GM12878 (cell line): Measurements from ENCODE around the gene MAGI2. TPM values are rescaled to one million over a fixed set of nuclear protein-coding genes. Genes with fewer than 3 reads are reported as not detected.

Experiments
- ATAC-seq: fragments of 200-7000 bp; cut with Tn5 transposase; 3 replicates; pipeline ENCODE4 v1.9.1; 2020; ENCODE audit warnings: mild to moderate bottlenecking, moderate library complexity
- BruUV-seq: library from RNA; stranded (reverse); fragments of 400-500 nt; replicated peaks from 2 replicates; lab custom pipeline; 2021; lab: Mats Ljungman, UMichigan
- CTCF ChIA-PET: fragments of 300-600 bp; sonication (Branson Sonifier 250); formaldehyde crosslinking; extraction: SDS; loops from one replicate; lab custom pipeline; 2021; ENCODE audit warnings: inconsistent platforms; lab: Yijun Ruan, JAX
- POLR2A ChIA-PET: fragments of 350-600 bp; formaldehyde crosslinking; extraction: SDS; loops from one replicate; lab custom pipeline; 2021; ENCODE audit warnings: inconsistent platforms; lab: Charles Lee
- RAD21 ChIA-PET: fragments of 300-600 bp; sonication (Branson Sonifier 250); formaldehyde crosslinking; loops from one replicate; lab custom pipeline; 2023; ENCODE audit warnings: antibody characterized with exemption; ENCODE audit not compliant: unreplicated experiment; lab: Charles Lee
- SMC1A ChIA-PET: fragments of 300-600 bp; sonication (Branson Sonifier 250); formaldehyde crosslinking; loops from one replicate; lab custom pipeline; 2023; ENCODE audit not compliant: unreplicated experiment, uncharacterized antibody; lab: Charles Lee
- DNase-seq: peaks from one replicate; pipeline ENCODE4 v3.0.0-alpha.2; 2011; ENCODE audit warnings: low read depth, low spot score
- FAIRE-seq: peaks from 3 replicates; lab custom pipeline; 2011; peaks lifted over from hg19 to GRCh38; lab: Jason Lieb, UNC
- H2AFZ ChIP-seq: 2 replicates; pipeline ENCODE4 v1.6.0; 2011; ENCODE audit warnings: low read depth, low read length, control low read depth; ENCODE audit not compliant: control insufficient read depth
- H3K27ac ChIP-seq: 2 replicates; pipeline ENCODE4 v1.5.1; 2011; ENCODE audit warnings: control low read depth; ENCODE audit not compliant: control insufficient read depth, insufficient read depth
- H3K27me3 ChIP-seq, 2 experiments: replicated peaks in 1 of 2; 2 replicates each; pipeline versions ENCODE4 v1.6.0 to v1.6.1; 2011; ENCODE audit warnings: low read length in 1 of 2; ENCODE audit not compliant: control insufficient read depth in 2 of 2, insufficient read depth in 2 of 2
- H3K36me3 ChIP-seq, 2 experiments: 2 replicates each; pipeline ENCODE4 v1.5.1; 2011; ENCODE audit warnings: low read length in 1 of 2; ENCODE audit not compliant: control insufficient read depth in 2 of 2, insufficient read depth in 2 of 2
- H3K4me1 ChIP-seq: 2 replicates; pipeline ENCODE4 v1.6.1; 2011; ENCODE audit warnings: mild to moderate bottlenecking, low read length, moderate library complexity, mixed read lengths; ENCODE audit not compliant: control insufficient read depth, insufficient read depth
- H3K4me2 ChIP-seq: 2 replicates; pipeline ENCODE4 v1.6.0; 2011; ENCODE audit warnings: control low read depth; ENCODE audit not compliant: control insufficient read depth, insufficient read depth
- H3K4me3 ChIP-seq: fragments of 200-600 bp; sonication (generic); 2 replicates; pipeline ENCODE4 v1.5.1; 2016
- H3K79me2 ChIP-seq: 2 replicates; pipeline ENCODE4 v1.6.0; 2011; ENCODE audit warnings: low read length; ENCODE audit not compliant: control insufficient read depth, insufficient read depth
- H3K9ac ChIP-seq: 2 replicates; pipeline ENCODE4 v1.8.0; 2011; ENCODE audit warnings: low read length, control low read depth, mixed read lengths; ENCODE audit not compliant: control insufficient read depth, insufficient read depth
- H3K9me3 ChIP-seq: replicated peaks from 3 replicates; pipeline ENCODE4 v1.5.1; 2011; ENCODE audit warnings: mild to moderate bottlenecking, low read length; ENCODE audit not compliant: control insufficient read depth, insufficient read depth
- H4K20me1 ChIP-seq: 2 replicates; pipeline ENCODE4 v1.6.0; 2011; ENCODE audit not compliant: control insufficient read depth, insufficient read depth
- BRCA1 ChIP-seq: IDR thresholded peaks from 2 replicates; pipeline ENCODE4 v1.6.1; 2011; ENCODE audit warnings: low read depth, low read length, improper control_type of control experiment
- CBX5 ChIP-seq: sonication (generic); IDR thresholded peaks from 2 replicates; pipeline ENCODE4 v1.6.1; 2016; ENCODE audit warnings: low read depth, moderate library complexity, mild to moderate bottlenecking, inconsistent platforms
- PKNOX1 ChIP-seq: fragments of 450-650 bp; IDR thresholded peaks from 2 replicates; pipeline ENCODE4 v1.6.1; 2016; ENCODE audit warnings: mild to moderate bottlenecking
- TCF3 ChIP-seq: IDR thresholded peaks from 2 replicates; pipeline ENCODE4 v1.6.1; 2012; ENCODE audit warnings: low read depth, mild to moderate bottlenecking, low read length, borderline replicate concordance; ENCODE audit not compliant: insufficient read depth
- ZNF217 ChIP-seq: fragments of 450-650 bp; IDR thresholded peaks from 2 replicates; pipeline ENCODE4 v1.6.1; 2017; ENCODE audit warnings: antibody characterized with exemption, mild to moderate bottlenecking
- WGBS: methylation state at CpG from one replicate; pipeline ENCODE4 v1.1.6; 2016; ENCODE audit warnings: low lambda C conversion rate; ENCODE audit not compliant: insufficient replicate concordance, insufficient coverage; ENCODE audit errors: missing lambda C conversion rate; 5-methylcytosine and 5-hydroxymethylcytosine counted together
- in situ Hi-C: fragments of 300-500 bp; cut with MboI; formaldehyde crosslinking; loops from 9 replicates; pipeline ENCODE4 v1.14.3; 2018; ENCODE audit warnings: mixed read lengths
- intact Hi-C: fragments of 100-400 bp; cut with micrococcal nuclease; formaldehyde crosslinking; loops from one replicate; pipeline ENCODE4 v1.14.2; 2022; ENCODE audit not compliant: unreplicated experiment
- polyA plus RNA-seq, 11 experiments: library from polyadenylated mRNA; depleted of rRNA in 4 of 11; unstranded in 6 of 11; stranded (reverse) in 5 of 11; fragments of >200 nt; fragmentation: Nextera tagmentation in 4 of 11; fragmentation: Illumina TruSeq in 1 of 11; extraction: Ambion mirVana in 4 of 11; extraction: Trizol in 1 of 11; gene quantifications; 1 replicate in 1 of 11; 2 replicates in 10 of 11; pipeline versions ENCODE4 v1.2.1 to v1.2.3, GENCODE V29; 2011 to 2016; ENCODE audit warnings: inconsistent platforms in 2 of 11, missing spikeins in 2 of 11, low read depth in 1 of 11
- total RNA-seq, 4 experiments: library from RNA; depleted of rRNA in 3 of 4; stranded (reverse); fragments of >200 nt in 3 of 4; fragmentation: Illumina TruSeq in 1 of 4; extraction: Trizol in 1 of 4; gene quantifications; 2 replicates each; pipeline versions ENCODE4 v1.2.1 to v1.2.3, GENCODE V29; 2013 to 2021
- TF ChIP-seq, protein P1 (sequence below): fragments of 450-650 bp; IDR thresholded peaks from 2 replicates; pipeline ENCODE4 v1.6.1; 2017; ENCODE audit warnings: mild to moderate bottlenecking, moderate library complexity
- TF ChIP-seq, protein P2 (sequence below): IDR thresholded peaks from 2 replicates; pipeline ENCODE4 v1.6.1; 2012; ENCODE audit warnings: improper control_type of control experiment, low read depth, low read length; ENCODE audit not compliant: insufficient replicate concordance

The MAGI2 gene
- total and polyA plus RNA-seq, 10 of the 15 experiments (the other 5 are each of a cell fraction or from before 2014, with no cell fraction given), result 0.01 to 0.31 (median 0.05) TPM; not detected in 2

- Histone ChIP-seq H2AFZ (no peak overlapping the region), H3K4me1 (no peaks in the 10 kb centered on the region), H3K4me2 (no peak overlapping the region), H4K20me1 (no peaks in the 10 kb centered on the region), H3K9me3 (no peaks in the 10 kb centered on the region), H3K9ac (no peak overlapping the region), H3K27me3 (no peaks in the 10 kb centered on the region), H3K36me3 (no peaks in the 10 kb centered on the region), H3K4me3 (no peak overlapping the region), H3K79me2 (no peaks in the 10 kb centered on the region), H3K27ac (no peak overlapping the region)
- no peak for FAIRE-seq
- in situ Hi-C loops (no loop called here), intact Hi-C loops (no loop called here)
- TF ChIP-seq, protein P1, sequence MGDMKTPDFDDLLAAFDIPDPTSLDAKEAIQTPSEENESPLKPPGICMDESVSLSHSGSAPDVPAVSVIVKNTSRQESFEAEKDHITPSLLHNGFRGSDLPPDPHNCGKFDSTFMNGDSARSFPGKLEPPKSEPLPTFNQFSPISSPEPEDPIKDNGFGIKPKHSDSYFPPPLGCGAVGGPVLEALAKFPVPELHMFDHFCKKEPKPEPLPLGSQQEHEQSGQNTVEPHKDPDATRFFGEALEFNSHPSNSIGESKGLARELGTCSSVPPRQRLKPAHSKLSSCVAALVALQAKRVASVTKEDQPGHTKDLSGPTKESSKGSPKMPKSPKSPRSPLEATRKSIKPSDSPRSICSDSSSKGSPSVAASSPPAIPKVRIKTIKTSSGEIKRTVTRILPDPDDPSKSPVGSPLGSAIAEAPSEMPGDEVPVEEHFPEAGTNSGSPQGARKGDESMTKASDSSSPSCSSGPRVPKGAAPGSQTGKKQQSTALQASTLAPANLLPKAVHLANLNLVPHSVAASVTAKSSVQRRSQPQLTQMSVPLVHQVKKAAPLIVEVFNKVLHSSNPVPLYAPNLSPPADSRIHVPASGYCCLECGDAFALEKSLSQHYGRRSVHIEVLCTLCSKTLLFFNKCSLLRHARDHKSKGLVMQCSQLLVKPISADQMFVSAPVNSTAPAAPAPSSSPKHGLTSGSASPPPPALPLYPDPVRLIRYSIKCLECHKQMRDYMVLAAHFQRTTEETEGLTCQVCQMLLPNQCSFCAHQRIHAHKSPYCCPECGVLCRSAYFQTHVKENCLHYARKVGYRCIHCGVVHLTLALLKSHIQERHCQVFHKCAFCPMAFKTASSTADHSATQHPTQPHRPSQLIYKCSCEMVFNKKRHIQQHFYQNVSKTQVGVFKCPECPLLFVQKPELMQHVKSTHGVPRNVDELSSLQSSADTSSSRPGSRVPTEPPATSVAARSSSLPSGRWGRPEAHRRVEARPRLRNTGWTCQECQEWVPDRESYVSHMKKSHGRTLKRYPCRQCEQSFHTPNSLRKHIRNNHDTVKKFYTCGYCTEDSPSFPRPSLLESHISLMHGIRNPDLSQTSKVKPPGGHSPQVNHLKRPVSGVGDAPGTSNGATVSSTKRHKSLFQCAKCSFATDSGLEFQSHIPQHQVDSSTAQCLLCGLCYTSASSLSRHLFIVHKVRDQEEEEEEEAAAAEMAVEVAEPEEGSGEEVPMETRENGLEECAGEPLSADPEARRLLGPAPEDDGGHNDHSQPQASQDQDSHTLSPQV, result no peak
- TF ChIP-seq TCF3 (no peak), BRCA1 (no peak), CBX5 (no peak), ZNF217 (no peak), PKNOX1 (no peak)
- TF ChIP-seq, protein P2, sequence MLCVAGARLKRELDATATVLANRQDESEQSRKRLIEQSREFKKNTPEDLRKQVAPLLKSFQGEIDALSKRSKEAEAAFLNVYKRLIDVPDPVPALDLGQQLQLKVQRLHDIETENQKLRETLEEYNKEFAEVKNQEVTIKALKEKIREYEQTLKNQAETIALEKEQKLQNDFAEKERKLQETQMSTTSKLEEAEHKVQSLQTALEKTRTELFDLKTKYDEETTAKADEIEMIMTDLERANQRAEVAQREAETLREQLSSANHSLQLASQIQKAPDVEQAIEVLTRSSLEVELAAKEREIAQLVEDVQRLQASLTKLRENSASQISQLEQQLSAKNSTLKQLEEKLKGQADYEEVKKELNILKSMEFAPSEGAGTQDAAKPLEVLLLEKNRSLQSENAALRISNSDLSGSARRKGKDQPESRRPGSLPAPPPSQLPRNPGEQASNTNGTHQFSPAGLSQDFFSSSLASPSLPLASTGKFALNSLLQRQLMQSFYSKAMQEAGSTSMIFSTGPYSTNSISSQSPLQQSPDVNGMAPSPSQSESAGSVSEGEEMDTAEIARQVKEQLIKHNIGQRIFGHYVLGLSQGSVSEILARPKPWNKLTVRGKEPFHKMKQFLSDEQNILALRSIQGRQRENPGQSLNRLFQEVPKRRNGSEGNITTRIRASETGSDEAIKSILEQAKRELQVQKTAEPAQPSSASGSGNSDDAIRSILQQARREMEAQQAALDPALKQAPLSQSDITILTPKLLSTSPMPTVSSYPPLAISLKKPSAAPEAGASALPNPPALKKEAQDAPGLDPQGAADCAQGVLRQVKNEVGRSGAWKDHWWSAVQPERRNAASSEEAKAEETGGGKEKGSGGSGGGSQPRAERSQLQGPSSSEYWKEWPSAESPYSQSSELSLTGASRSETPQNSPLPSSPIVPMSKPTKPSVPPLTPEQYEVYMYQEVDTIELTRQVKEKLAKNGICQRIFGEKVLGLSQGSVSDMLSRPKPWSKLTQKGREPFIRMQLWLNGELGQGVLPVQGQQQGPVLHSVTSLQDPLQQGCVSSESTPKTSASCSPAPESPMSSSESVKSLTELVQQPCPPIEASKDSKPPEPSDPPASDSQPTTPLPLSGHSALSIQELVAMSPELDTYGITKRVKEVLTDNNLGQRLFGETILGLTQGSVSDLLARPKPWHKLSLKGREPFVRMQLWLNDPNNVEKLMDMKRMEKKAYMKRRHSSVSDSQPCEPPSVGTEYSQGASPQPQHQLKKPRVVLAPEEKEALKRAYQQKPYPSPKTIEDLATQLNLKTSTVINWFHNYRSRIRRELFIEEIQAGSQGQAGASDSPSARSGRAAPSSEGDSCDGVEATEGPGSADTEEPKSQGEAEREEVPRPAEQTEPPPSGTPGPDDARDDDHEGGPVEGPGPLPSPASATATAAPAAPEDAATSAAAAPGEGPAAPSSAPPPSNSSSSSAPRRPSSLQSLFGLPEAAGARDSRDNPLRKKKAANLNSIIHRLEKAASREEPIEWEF, result no peak
- RAD21 ChIA-PET, result no interaction called here
- CTCF ChIA-PET, result no interaction called here
- WGBS, result 13% methylated on average over 3 of the region's 3 CpGs
- no peak for DNase-seq
- BruUV-seq, result no TSS peak
- no peak for ATAC-seq
- SMC1A ChIA-PET, result no interaction called here
- POLR2A ChIA-PET, result no interaction called here
These were observed 44.3 kb upstream of the MAGI2 start for GRCh38 chr7:79497728-79498127.
